PC-3 (cell line): ENCODE data around the gene CYB5R2. TPM values are rescaled to one million over a fixed set of nuclear protein-coding genes. Genes with fewer than 3 reads are reported as not detected.

Experiments
- ATAC-seq: fragments of 200-7000 bp; cut with Tn5 transposase; 2 replicates; pipeline ENCODE4 v1.9.1; 2020; ENCODE audit warnings: mild to moderate bottlenecking, moderate library complexity
- BruUV-seq: library from RNA; stranded (reverse); fragments of 400-500 nt; replicated peaks from 2 replicates; lab custom pipeline; 2021; lab: Mats Ljungman, UMichigan
- CTCF ChIA-PET: fragments of 300-600 bp; sonication (Branson Sonifier 250); formaldehyde crosslinking; loops from one replicate; lab custom pipeline; 2022; ENCODE audit warnings: antibody characterized with exemption; lab: Charles Lee
- POLR2A ChIA-PET: fragments of 300-600 bp; sonication (Branson Sonifier 250); formaldehyde crosslinking; loops from one replicate; lab custom pipeline; 2022; ENCODE audit warnings: antibody characterized with exemption; ENCODE audit not compliant: unreplicated experiment; lab: Charles Lee
- DNase-seq: peaks from one replicate; pipeline ENCODE4 v3.0.0-alpha.2; 2015
- H2AFZ ChIP-seq: fragments of 300-600 bp; sonication (generic); 2 replicates; pipeline ENCODE4 v1.6.0; 2016; ENCODE audit warnings: antibody characterized with exemption, low read length
- H3F3A ChIP-seq: fragments of 300-600 bp; sonication (generic); one replicate; pipeline ENCODE4 v1.6.0; 2017; ENCODE audit warnings: antibody characterized with exemption, low read length, control low read depth, mild to moderate bottlenecking; ENCODE audit not compliant: unreplicated experiment
- H3K27ac ChIP-seq: fragments of 300-600 bp; sonication (generic); 2 replicates; pipeline ENCODE4 v1.5.1; 2016; ENCODE audit warnings: mild to moderate bottlenecking, low read length
- H3K27me3 ChIP-seq: fragments of 300-600 bp; sonication (generic); 2 replicates; pipeline ENCODE4 v1.6.1; 2016; ENCODE audit warnings: low read length, mixed read lengths
- H3K36me3 ChIP-seq: fragments of 300-600 bp; sonication (generic); 2 replicates; pipeline ENCODE4 v1.6.1; 2016; ENCODE audit warnings: low read depth, mixed run types, low read length, mixed read lengths
- H3K4me1 ChIP-seq: fragments of 300-600 bp; sonication (generic); 2 replicates; pipeline ENCODE4 v1.5.1; 2016; ENCODE audit warnings: low read length; ENCODE audit not compliant: insufficient read depth
- H3K4me2 ChIP-seq: fragments of 300-600 bp; sonication (generic); 2 replicates; pipeline ENCODE4 v1.6.0; 2016; ENCODE audit warnings: low read length
- H3K4me3 ChIP-seq: fragments of 300-600 bp; sonication (generic); 2 replicates; pipeline ENCODE4 v1.5.1; 2016; ENCODE audit warnings: mild to moderate bottlenecking, low read length, mixed read lengths
- H3K79me2 ChIP-seq: fragments of 300-600 bp; sonication (generic); 2 replicates; pipeline ENCODE4 v1.6.1; 2017; ENCODE audit warnings: low read length, mixed read lengths
- H3K9ac ChIP-seq: fragments of 300-600 bp; sonication (generic); 2 replicates; pipeline ENCODE4 v1.6.0; 2016; ENCODE audit warnings: mild to moderate bottlenecking, low read length
- H3K9me2 ChIP-seq: fragments of 300-600 bp; sonication (generic); replicated peaks from 2 replicates; pipeline ENCODE4 v1.6.1; 2016; ENCODE audit warnings: mixed run types, low read length, mixed read lengths
- H3K9me3 ChIP-seq: fragments of 300-600 bp; sonication (generic); 2 replicates; pipeline ENCODE4 v1.6.1; 2016; ENCODE audit warnings: low read length, mixed read lengths
- H4K20me1 ChIP-seq: fragments of 300-600 bp; sonication (generic); 2 replicates; pipeline ENCODE4 v1.6.1; 2016; ENCODE audit warnings: low read length, mixed read lengths
- CTCF ChIP-seq: fragments of 300-600 bp; sonication (generic); conservative IDR thresholded peaks from 2 replicates; pipeline ENCODE4 v1.5.1; 2017; ENCODE audit warnings: antibody characterized with exemption, low read depth, mild to moderate bottlenecking, low read length
- EZH2 ChIP-seq: fragments of 300-600 bp; sonication (generic); IDR thresholded peaks from one replicate; pipeline ENCODE4 v1.6.1; 2017; ENCODE audit warnings: antibody characterized with exemption, mild to moderate bottlenecking, low read length; ENCODE audit not compliant: unreplicated experiment
- EZH2phosphoT487 ChIP-seq: fragments of 300-600 bp; sonication (generic); IDR thresholded peaks from 2 replicates; pipeline ENCODE4 v1.6.1; 2018; ENCODE audit warnings: mild to moderate bottlenecking, antibody characterized with exemption, low read length, borderline replicate concordance
- intact Hi-C: fragments of 100-400 bp; cut with micrococcal nuclease; formaldehyde crosslinking; loops from 2 replicates; pipeline ENCODE4 v1.9.0; 2023
- total RNA-seq: library from RNA; depleted of rRNA; stranded (reverse); fragments of >200 nt; gene quantifications from 2 replicates; pipeline ENCODE4 v1.2.3, GENCODE V29; 2014

CYB5R2 gene
- total RNA-seq, 1 experiment from 2014 or later = 5.4 TPM

GRCh38 chr11:7677796-7678201, 4.5 kb upstream of the CYB5R2 start:
- H3K9me3 ChIP-seq = no peaks in the 10 kb centered on the region
- intact Hi-C loops = no loop called here
- H3K4me1 ChIP-seq = peaks cover 19% of the 10 kb centered on the region
- no peak overlapping the region for H3K4me3 ChIP-seq
- no peaks in the 10 kb centered on the region for H3K79me2 ChIP-seq
- no peaks in the 10 kb centered on the region for H4K20me1 ChIP-seq
- no peaks in the 10 kb centered on the region for H3F3A ChIP-seq
- no peak for ATAC-seq
- H3K27ac ChIP-seq = peak overlapping the region; percentile 65
- H3K9ac ChIP-seq = peak overlapping the region; percentile 17; the same call in 1 of the 2 replicates
- BruUV-seq = no TSS peak
- no peaks in the 10 kb centered on the region for H3K36me3 ChIP-seq
- H3K27me3 ChIP-seq = peaks cover 15% of the 10 kb centered on the region; the same call in 1 of the 2 replicates
- no peak for TF ChIP-seq EZH2
- no peak for TF ChIP-seq CTCF
- TF ChIP-seq EZH2phosphoT487 = no peak
- no peaks in the 10 kb centered on the region for H3K9me2 ChIP-seq
- peak overlapping the region; percentile 26; the same call in 1 of the 2 replicates for H2AFZ ChIP-seq
- peak; percentile 12 for DNase-seq
- ChIA-PET CTCF (interaction anchor here (1.1 kb wide), 1 partner anchor 309 kb away, joined by 3 read pairs; the partner anchor contains the start of gene EIF3F), POLR2A (no interaction called here)
- peak overlapping the region; percentile 9 for H3K4me2 ChIP-seq

- peaks cover 19% of the 10 kb centered on the region for H3K4me1 ChIP-seq
Observed at GRCh38 chr11:7677071-7677470, 3.8 kb upstream of the CYB5R2 start.

More at GRCh38 chr11:7677071-7677470, 3.8 kb upstream of the CYB5R2 start:
- ATAC-seq (peak; percentile 64), DNase-seq (peak; percentile 87)
- Histone ChIP-seq H4K20me1 (no peaks in the 10 kb centered on the region), H3K9me2 (no peaks in the 10 kb centered on the region), H2AFZ (0 out of 2 replicates have a peak overlapping the region, but pooled peaks have one; percentile 2), H3K9ac (0 out of 2 replicates have a peak overlapping the region, but pooled peaks have one; percentile 20), H3F3A (no peaks in the 10 kb centered on the region), H3K27ac (peak overlapping the region; percentile 80), H3K79me2 (no peaks in the 10 kb centered on the region), H3K9me3 (no peaks in the 10 kb centered on the region), H3K4me3 (0 out of 2 replicates have a peak overlapping the region, but pooled peaks have one; percentile 14), H3K27me3 (peaks cover 7% of the 10 kb centered on the region; the same call in 1 of the 2 replicates), H3K36me3 (no peaks in the 10 kb centered on the region), H3K4me2 (peak overlapping the region; percentile 34)
- ChIA-PET POLR2A (no interaction called here), CTCF (interaction anchor here (1.1 kb wide), 1 partner anchor 310 kb away, joined by 3 read pairs; the partner anchor contains the start of gene EIF3F)
- no peak for TF ChIP-seq EZH2phosphoT487
- no peak for TF ChIP-seq EZH2
- TF ChIP-seq CTCF = no peak
- intact Hi-C loops = no loop called here
- BruUV-seq = no TSS peak
